Measurements from ENCODE around the gene C2orf74. TPM values are rescaled to one million over a fixed set of nuclear protein-coding genes. Genes with fewer than 3 reads are reported as not detected.
"Not testable (repeated sequence)": the region's sequence is repeated elsewhere in the genome, so short reads cannot be mapped to it uniquely, and the experiment has no call there.

Gene C2orf74
- total RNA-seq, 1 experiment from 2014 or later = 8.0 TPM

DNA sequence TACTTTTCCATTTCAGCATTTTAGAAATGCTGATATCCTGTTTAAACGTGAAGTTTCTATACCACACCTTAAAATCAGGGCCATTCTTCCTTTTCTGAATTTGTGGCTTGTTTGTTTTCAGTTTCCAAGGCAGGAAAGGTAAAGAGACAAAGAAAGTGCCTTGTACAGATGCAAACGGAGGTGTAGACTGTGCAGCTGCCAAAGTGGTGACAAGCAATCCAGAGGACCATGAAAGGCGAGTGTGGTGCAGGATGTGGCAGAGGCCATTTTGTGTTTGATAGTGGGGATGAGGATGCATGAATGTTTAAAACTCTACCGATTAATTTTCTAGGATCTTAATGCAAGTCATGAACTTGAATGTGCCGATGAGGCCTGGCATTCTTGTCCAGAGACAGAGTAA is 733 bp downstream of the C2orf74 start:
- no peaks in the 10 kb centered on the region for H3K23me2 ChIP-seq (ENCODE audit: insufficient read length, low read depth, low read length, poor library complexity, severe bottlenecking)

DNA sequence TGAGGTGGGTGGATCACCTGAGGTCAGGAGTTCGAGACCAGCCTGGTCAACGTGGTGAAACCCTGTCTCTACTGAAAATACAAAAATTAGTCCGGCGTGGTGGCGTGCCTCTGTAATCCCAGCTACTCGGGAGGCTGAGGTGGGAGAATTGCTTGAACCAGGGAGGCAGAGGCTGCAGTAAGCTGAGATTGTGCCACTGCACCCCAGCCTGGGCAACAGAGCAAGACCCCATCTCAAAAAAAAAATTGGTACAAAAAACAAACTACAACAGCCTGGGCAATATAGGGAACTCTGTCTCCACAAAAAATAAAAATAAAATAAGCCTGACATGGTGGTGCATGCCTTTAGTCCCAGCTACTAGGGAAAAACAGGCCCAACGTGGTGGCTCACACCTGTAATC is 3.1 kb downstream of the C2orf74 start:
- not testable (repeated sequence) for H2AFZ ChIP-seq (ENCODE audit: low read length); H3K9me3 ChIP-seq (ENCODE audit: control insufficient read depth, low read depth, low read length); H3K4me1 Mint-ChIP-seq; H4K91ac ChIP-seq (ENCODE audit: insufficient read length, low read depth, low read length); H2BK15ac ChIP-seq (ENCODE audit: low read depth, low read length); H3K9me3 Mint-ChIP-seq; H3K23ac ChIP-seq (ENCODE audit: insufficient read length, low read depth, low read length); H3K4me1 ChIP-seq (ENCODE audit: insufficient read depth, low read length); H4K5ac ChIP-seq (ENCODE audit: insufficient read length, low read depth, low read length); H3K4me3 Mint-ChIP-seq; H3K4me2 ChIP-seq (ENCODE audit: insufficient read depth, insufficient read length, low read length); H2BK5ac ChIP-seq (ENCODE audit: insufficient read length, low read length); H3K4ac ChIP-seq (ENCODE audit: low read depth, low read length); H3K27me3 ChIP-seq (ENCODE audit: insufficient read depth, low read length); H3K14ac ChIP-seq (ENCODE audit: insufficient read depth, low read length); H2BK12ac ChIP-seq (ENCODE audit: insufficient read length, low read depth, low read length); H3K27me3 Mint-ChIP-seq (ENCODE audit: low read depth); H4K8ac ChIP-seq (replicated peaks; ENCODE audit: insufficient read length, low read depth, low read length); H2AK5ac ChIP-seq (ENCODE audit: insufficient read length, low read length); H3T11ph ChIP-seq (ENCODE audit: low read length); H3K18ac ChIP-seq (ENCODE audit: insufficient read length, low read depth, low read length); H3K27ac ChIP-seq (ENCODE audit: insufficient read length, low read depth, low read length); H4K20me1 ChIP-seq (ENCODE audit: control insufficient read depth, insufficient read depth, insufficient read length); H3K27ac Mint-ChIP-seq; H3K79me2 ChIP-seq (ENCODE audit: insufficient read depth, low read length); H3K9ac ChIP-seq (ENCODE audit: extremely low read depth, insufficient read length, low read length); H3K79me1 ChIP-seq (ENCODE audit: insufficient read depth, low read depth, low read length, poor library complexity, severe bottlenecking); H2BK120ac ChIP-seq (ENCODE audit: low read depth, low read length, poor library complexity, severe bottlenecking); DNase-seq; H2BK20ac ChIP-seq (ENCODE audit: low read depth, low read length, poor library complexity, severe bottlenecking); H3K56ac ChIP-seq (ENCODE audit: insufficient read length, low read depth, low read length); H3K23me2 ChIP-seq (ENCODE audit: insufficient read length, low read depth, low read length, poor library complexity, severe bottlenecking)
- WGBS (ENCODE audit: extremely low coverage, insufficient read length, low lambda C conversion rate) = no CpG with 5 or more reads among the region's 7 CpGs
- H3K36me3 Mint-ChIP-seq (ENCODE audit: insufficient read depth in 1 of 3, low read depth in 3 of 3) = peaks cover 4 to 22% (median 18%) of the 10 kb centered on the region in 3 experiments; a peak in 6 of 7 replicates

More for the DNA sequence above, 733 bp downstream of the C2orf74 start:
- Histone ChIP-seq H3K4ac (ENCODE audit: low read depth, low read length) (no peak overlapping the region), H4K5ac (ENCODE audit: insufficient read length, low read depth, low read length) (no peak overlapping the region), H3K27me3 (ENCODE audit: insufficient read depth, low read length) (no peaks in the 10 kb centered on the region), H2BK20ac (ENCODE audit: low read depth, low read length, poor library complexity, severe bottlenecking) (no peak overlapping the region), H3K9me3 (ENCODE audit: control insufficient read depth, low read depth, low read length) (no peaks in the 10 kb centered on the region), H2BK12ac (ENCODE audit: insufficient read length, low read depth, low read length) (no peak overlapping the region), H3K18ac (ENCODE audit: insufficient read length, low read depth, low read length) (no peak overlapping the region), H4K20me1 (ENCODE audit: control insufficient read depth, insufficient read depth, insufficient read length) (no peaks in the 10 kb centered on the region), H3K4me2 (ENCODE audit: insufficient read depth, insufficient read length, low read length) (no peak overlapping the region), H3K14ac (ENCODE audit: insufficient read depth, low read length) (no peak overlapping the region), H4K8ac (replicated peaks; ENCODE audit: insufficient read length, low read depth, low read length) (no peak overlapping the region), H3K79me2 (ENCODE audit: insufficient read depth, low read length) (no peaks in the 10 kb centered on the region), H4K91ac (ENCODE audit: insufficient read length, low read depth, low read length) (no peak overlapping the region), H3T11ph (ENCODE audit: low read length) (no peak overlapping the region), H2AK5ac (ENCODE audit: insufficient read length, low read length) (no peak overlapping the region), H3K9ac (ENCODE audit: extremely low read depth, insufficient read length, low read length) (no peak overlapping the region), H2AFZ (ENCODE audit: low read length) (no peak overlapping the region), H3K4me1 (ENCODE audit: insufficient read depth, low read length) (no peaks in the 10 kb centered on the region), H3K56ac (ENCODE audit: insufficient read length, low read depth, low read length) (no peak overlapping the region), H2BK5ac (ENCODE audit: insufficient read length, low read length) (no peak overlapping the region), H3K23ac (ENCODE audit: insufficient read length, low read depth, low read length) (no peak overlapping the region), H3K27ac (ENCODE audit: insufficient read length, low read depth, low read length) (no peak overlapping the region), H2BK120ac (ENCODE audit: low read depth, low read length, poor library complexity, severe bottlenecking) (no peak overlapping the region), H3K79me1 (ENCODE audit: insufficient read depth, low read depth, low read length, poor library complexity, severe bottlenecking) (no peaks in the 10 kb centered on the region), H2BK15ac (ENCODE audit: low read depth, low read length) (no peak overlapping the region)
- Mint-ChIP-seq H3K4me3 (no peak overlapping the region), H3K27ac (no peak overlapping the region), H3K4me1 (no peaks in the 10 kb centered on the region), H3K27me3 (ENCODE audit: low read depth) (no peaks in the 10 kb centered on the region), H3K36me3 (ENCODE audit: insufficient read depth in 1 of 3, low read depth in 3 of 3) (peaks cover 12 to 42% (median 29%) of the 10 kb centered on the region in 3 experiments; a peak in 6 of 7 replicates), H3K9me3 (peaks cover 0 to 1% of the 10 kb centered on the region in 2 experiments; a peak in 2 of 5 replicates)
- TF ChIP-seq, protein P1, sequence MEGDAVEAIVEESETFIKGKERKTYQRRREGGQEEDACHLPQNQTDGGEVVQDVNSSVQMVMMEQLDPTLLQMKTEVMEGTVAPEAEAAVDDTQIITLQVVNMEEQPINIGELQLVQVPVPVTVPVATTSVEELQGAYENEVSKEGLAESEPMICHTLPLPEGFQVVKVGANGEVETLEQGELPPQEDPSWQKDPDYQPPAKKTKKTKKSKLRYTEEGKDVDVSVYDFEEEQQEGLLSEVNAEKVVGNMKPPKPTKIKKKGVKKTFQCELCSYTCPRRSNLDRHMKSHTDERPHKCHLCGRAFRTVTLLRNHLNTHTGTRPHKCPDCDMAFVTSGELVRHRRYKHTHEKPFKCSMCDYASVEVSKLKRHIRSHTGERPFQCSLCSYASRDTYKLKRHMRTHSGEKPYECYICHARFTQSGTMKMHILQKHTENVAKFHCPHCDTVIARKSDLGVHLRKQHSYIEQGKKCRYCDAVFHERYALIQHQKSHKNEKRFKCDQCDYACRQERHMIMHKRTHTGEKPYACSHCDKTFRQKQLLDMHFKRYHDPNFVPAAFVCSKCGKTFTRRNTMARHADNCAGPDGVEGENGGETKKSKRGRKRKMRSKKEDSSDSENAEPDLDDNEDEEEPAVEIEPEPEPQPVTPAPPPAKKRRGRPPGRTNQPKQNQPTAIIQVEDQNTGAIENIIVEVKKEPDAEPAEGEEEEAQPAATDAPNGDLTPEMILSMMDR (conservative IDR thresholded peaks at IDR 0.05) = no peak
- no peak for DNase-seq
- WGBS (ENCODE audit: extremely low coverage, insufficient read length, low lambda C conversion rate) = no CpG with 5 or more reads among the region's 5 CpGs

All from H9 (cell line).